ENCODE measurements around the gene AVPI1. TPM values are rescaled to one million over a fixed set of nuclear protein-coding genes. Genes with fewer than 3 reads are reported as not detected.
"Not testable (repeated sequence)": the region's sequence is repeated elsewhere in the genome, so short reads cannot be mapped to it uniquely, and the experiment has no call there.

Gene AVPI1
- total RNA-seq, 4 donors from 2014 or later, result 29.9 to 65.5 (median 36.3) TPM

DNA sequence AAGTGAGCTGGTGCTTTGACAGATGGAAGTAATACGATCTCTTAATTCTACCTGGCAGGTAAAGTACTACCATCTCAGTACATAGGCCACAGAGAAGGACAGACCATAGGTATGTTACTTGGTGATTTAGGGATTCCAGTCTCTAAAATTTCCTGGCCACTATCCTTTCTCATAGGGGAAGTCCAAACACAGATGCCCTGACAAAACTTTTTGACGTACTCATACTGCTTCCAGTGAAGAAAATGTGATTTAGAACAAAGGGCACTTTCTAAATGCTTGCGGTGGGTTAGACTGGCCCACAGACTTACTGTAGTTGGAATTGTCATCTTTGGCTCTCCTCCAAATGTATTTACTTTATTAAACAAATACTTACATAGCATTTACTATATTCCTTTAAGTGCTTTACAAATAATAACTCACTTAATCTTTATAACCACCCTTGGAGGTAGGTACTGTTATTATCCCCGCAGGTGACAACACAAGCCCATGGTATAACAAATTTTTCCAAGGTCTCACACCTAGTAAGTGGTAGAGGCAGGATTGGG is 43.5 kb downstream of the AVPI1 start:
- no peak overlapping the region for H3K4me3 ChIP-seq
- TF ChIP-seq POLR2AphosphoS5 (IDR thresholded peaks at IDR 0.05) (no peak), EP300 (IDR thresholded peaks at IDR 0.05) (no peak), POLR2A (IDR thresholded peaks at IDR 0.05; ENCODE audit: low read depth) (no peak)
- TF ChIP-seq, protein P1, sequence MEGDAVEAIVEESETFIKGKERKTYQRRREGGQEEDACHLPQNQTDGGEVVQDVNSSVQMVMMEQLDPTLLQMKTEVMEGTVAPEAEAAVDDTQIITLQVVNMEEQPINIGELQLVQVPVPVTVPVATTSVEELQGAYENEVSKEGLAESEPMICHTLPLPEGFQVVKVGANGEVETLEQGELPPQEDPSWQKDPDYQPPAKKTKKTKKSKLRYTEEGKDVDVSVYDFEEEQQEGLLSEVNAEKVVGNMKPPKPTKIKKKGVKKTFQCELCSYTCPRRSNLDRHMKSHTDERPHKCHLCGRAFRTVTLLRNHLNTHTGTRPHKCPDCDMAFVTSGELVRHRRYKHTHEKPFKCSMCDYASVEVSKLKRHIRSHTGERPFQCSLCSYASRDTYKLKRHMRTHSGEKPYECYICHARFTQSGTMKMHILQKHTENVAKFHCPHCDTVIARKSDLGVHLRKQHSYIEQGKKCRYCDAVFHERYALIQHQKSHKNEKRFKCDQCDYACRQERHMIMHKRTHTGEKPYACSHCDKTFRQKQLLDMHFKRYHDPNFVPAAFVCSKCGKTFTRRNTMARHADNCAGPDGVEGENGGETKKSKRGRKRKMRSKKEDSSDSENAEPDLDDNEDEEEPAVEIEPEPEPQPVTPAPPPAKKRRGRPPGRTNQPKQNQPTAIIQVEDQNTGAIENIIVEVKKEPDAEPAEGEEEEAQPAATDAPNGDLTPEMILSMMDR (IDR thresholded peaks at IDR 0.05), result no peak
- DNase-seq (ENCODE audit: extremely low spot score), result no peak
- H3K4me1 ChIP-seq, result peaks cover 14 to 38% (median 31%) of the 10 kb centered on the region in 4 donors
- intact Hi-C loops (cut with DNase I), result no loop called here
- WGBS, result 93% methylated on average over 4 of the region's 4 CpGs
- H3K27me3 ChIP-seq, result no peaks in the 10 kb centered on the region
- H3K9me3 ChIP-seq, result no peaks in the 10 kb centered on the region
- H3K27ac ChIP-seq (replicated peaks in 1 of 4), result no peak overlapping the region
- peaks cover 0 to 33% (median 25%) of the 10 kb centered on the region in 4 donors for H3K36me3 ChIP-seq

DNA sequence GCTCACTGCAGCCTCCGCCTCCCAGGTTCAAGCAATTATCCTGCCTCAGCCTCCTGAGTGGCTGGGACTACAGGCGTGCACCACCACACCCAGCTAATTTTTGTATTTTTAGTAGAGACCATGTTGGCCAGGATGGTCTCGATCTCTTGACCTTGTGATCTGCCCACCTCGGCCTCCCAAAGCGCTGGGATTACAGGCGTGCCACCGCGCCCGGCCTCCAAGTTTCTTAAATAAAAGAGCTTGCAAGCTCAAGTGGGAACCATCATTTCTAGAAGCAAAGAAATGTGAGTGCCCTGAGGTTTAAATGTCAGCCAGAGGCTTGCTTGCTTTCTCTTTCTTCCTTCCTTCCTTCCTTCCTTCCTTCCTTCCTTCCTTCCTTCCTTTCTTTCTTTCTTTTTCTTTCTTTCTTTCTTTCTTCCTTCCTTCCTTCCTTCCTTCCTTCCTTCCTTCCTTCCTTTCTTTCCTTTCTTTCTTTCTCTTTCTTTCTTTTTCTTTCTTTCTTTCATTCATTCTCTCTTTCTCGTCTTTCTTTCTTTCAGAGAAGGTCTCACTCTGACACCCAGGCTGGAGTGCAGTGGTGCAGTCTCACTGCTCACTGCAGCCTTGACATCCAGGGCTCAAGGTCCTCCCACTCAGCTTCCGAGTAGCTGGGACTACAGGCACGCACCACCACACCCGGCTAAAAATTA is 44.4 kb downstream of the AVPI1 start:
- WGBS, result 92% methylated on average over 13 of the region's 13 CpGs
- DNase-seq (ENCODE audit: extremely low spot score); intact Hi-C loops (cut with DNase I); H3K27me3 ChIP-seq; H3K9me3 ChIP-seq; H3K4me3 ChIP-seq: not testable (repeated sequence)
- Histone ChIP-seq H3K27ac (replicated peaks in 1 of 4) (peak overlapping the region in 2 of 4 donors; percentile 93 to 96), H3K36me3 (peaks cover 0 to 33% (median 25%) of the 10 kb centered on the region in 4 donors), H3K4me1 (peaks cover 14 to 33% (median 25%) of the 10 kb centered on the region in 4 donors)

DNA sequence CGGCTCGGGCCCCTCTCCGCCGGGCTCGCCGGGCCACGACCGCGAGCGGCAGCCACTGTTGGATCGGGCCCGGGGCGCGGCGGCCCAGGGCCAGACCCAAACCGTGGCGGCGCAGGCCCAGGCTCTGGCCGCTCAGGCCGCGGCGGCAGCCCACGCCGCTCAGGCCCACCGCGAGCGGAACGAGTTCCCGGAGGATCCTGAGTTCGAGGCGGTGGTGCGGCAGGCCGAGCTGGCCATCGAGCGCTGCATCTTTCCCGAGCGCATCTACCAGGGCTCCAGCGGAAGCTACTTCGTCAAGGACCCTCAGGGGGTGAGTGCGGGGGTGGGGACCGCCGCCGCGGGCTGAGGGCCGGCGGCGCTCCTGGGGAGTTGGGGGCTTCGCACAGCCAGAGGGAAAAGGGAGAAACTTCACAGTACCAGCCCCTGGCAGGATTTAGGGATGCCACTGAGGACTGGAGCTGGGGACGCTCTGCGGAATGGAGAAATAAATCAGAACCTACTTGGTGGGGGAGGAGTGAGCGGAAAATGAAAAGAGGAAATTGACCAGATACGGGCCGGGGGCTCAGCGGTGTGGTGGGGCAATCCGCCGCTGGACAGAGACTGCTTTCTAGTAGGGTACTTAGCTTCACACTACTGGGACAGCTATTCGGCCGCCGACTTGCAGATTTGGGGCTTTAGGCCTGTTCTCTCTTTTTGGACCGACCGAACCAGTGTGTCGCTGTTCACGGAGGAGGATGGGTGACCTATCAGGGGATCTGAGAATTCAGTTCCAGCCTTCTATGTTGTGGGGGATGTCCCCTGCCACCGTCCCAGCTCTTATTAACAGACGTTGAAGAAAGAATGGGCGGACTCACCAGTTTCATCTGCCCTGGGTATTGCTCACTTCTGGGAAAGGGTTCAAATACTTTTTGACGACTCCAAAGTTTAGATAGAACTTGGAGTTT is 45.9 kb downstream of the AVPI1 start:
- TF ChIP-seq EP300 (IDR thresholded peaks at IDR 0.05) (no peak), POLR2AphosphoS5 (IDR thresholded peaks at IDR 0.05) (peak; percentile 15 to 18)
- 3% methylated on average over 23 of the region's 67 CpGs for WGBS
- intact Hi-C loops (cut with DNase I), result no loop called here
- Histone ChIP-seq H3K4me3 (peak overlapping the region; percentile 88 to 98 (median 92)), H3K4me1 (peaks cover 14 to 28% (median 23%) of the 10 kb centered on the region in 4 donors), H3K27me3 (no peaks in the 10 kb centered on the region), H3K27ac (replicated peaks in 1 of 4) (peak overlapping the region; percentile 93 to 96 (median 94)), H3K36me3 (peaks cover 0 to 24% (median 18%) of the 10 kb centered on the region in 4 donors), H3K9me3 (no peaks in the 10 kb centered on the region)
- no peak for DNase-seq (ENCODE audit: extremely low spot score)

DNA sequence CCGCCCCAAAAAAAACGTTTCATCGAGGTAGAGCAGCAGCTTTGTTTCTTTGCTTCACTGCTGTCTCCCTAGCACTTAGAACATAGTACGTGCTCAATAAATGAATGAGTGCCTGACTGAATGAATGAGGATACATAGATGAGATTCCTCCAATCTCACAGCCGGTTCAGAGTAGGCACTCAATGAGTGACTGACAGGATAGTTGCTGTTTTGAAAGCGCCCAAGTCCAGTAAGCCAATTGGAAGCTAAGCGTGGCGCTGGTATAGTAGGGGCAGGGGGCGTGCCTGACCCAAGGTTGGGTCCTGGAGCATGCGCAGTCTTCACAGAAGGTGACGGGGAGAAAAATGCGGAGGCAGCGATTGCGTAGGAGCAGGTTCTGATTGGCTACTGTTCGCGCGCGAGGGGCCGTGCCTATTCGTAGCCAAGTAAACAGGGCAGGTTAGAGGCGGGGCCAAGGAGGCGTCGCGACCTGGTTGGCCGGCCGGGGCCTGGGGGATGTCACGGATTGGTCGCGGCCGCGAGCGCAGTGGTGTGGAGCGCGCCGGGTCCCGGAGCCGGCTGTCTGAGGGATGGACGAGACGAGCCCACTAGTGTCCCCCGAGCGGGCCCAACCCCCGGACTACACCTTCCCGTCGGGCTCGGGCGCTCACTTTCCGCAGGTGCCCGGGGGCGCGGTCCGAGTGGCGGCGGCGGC is 46.7 kb downstream of the AVPI1 start, which contains the start of gene PI4K2A:
Gene PI4K2A, plus strand, starts transcription at position 498 of the 694 bp plus-strand sequence. Its CDS starts 72 bp downstream, at position 570.
- intact Hi-C loops (cut with DNase I), result no loop called here
- TF ChIP-seq POLR2A (IDR thresholded peaks at IDR 0.05; ENCODE audit: low read depth), result peak; percentile 66
- TF ChIP-seq, protein P1 (IDR thresholded peaks at IDR 0.05), result peak in 1 of 3 experiments; percentile 11
- TF ChIP-seq EP300 (IDR thresholded peaks at IDR 0.05), result no peak
- TF ChIP-seq POLR2AphosphoS5 (IDR thresholded peaks at IDR 0.05), result peak; percentile 94
- H3K4me1 ChIP-seq, result peaks cover 14 to 28% (median 23%) of the 10 kb centered on the region in 4 donors
- H3K36me3 ChIP-seq, result peaks cover 0 to 21% (median 16%) of the 10 kb centered on the region in 4 donors
- H3K27me3 ChIP-seq, result no peaks in the 10 kb centered on the region
- H3K9me3 ChIP-seq, result no peaks in the 10 kb centered on the region
- H3K4me3 ChIP-seq, result peak within 1 kb of the TSS; percentile 88 to 98 (median 92)
- WGBS, result 6% methylated on average over 20 of the region's 54 CpGs
- DNase-seq (ENCODE audit: extremely low spot score), result peak; percentile 100
- peak within 1 kb of the TSS; percentile 93 to 96 (median 94) for H3K27ac ChIP-seq (replicated peaks in 1 of 4)

GRCh38 chr10:97639090-97639489 is 48.0 kb downstream of the AVPI1 start:
- H3K4me3 ChIP-seq; H3K27me3 ChIP-seq; H3K9me3 ChIP-seq; DNase-seq (ENCODE audit: extremely low spot score); intact Hi-C loops (cut with DNase I); H3K27ac ChIP-seq (replicated peaks in 1 of 4); H3K36me3 ChIP-seq: not testable (repeated sequence)
- H3K4me1 ChIP-seq, result peaks cover 14 to 28% (median 23%) of the 10 kb centered on the region in 4 donors
- 82% methylated on average over 3 of the region's 3 CpGs for WGBS

All from esophagus muscularis mucosa (tissue), 4 donors.